GM19455 (cell line): ENCODE results near the gene DFFB.

Source experiments
- ATAC-seq: cut with Tn5 transposase; IDR thresholded peaks from one replicate; pipeline ENCODE4 v1.9.1; 2021; ENCODE audit not compliant: unreplicated experiment

The DFFB gene

DNA sequence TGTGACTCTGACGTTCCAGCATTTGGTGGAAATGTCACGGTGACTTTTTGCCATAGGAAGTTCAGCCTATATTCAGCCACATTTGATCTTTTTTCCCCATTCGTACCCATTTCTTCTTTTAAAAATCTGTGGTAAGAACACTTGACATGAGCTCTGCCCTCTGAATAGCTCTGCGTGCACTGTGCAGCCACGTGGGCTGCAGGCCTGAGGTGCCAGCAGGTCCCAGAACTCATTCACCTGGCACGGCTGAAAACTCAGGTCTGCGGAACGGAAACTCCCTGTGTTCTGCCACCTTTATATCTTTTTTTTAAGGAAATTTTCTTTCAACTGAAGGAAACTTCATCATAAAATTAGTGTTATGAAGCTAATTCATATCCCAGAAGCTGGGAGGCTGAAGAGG, 28.9 kb upstream of the DFFB start:
- no peak for ATAC-seq

DNA sequence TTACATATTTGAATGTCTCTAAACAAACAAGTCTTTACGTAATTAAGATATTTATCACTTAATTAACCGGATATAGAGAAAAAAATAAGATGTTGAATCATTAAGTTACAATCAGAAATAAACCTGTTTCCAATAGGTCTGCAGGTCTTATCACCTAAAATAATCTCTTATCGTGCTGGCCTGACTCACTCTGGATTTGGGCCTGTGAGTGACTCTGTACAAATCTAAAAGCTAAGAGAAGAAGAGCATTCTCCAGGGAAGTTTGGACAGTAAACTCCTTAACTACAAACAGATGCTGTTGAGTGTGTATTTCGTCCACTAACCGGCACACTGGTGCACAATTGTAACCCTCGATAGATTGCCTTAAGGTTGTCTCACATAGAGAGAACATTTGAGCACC, 25.6 kb upstream of the DFFB start:
- ATAC-seq: no peak

DNA sequence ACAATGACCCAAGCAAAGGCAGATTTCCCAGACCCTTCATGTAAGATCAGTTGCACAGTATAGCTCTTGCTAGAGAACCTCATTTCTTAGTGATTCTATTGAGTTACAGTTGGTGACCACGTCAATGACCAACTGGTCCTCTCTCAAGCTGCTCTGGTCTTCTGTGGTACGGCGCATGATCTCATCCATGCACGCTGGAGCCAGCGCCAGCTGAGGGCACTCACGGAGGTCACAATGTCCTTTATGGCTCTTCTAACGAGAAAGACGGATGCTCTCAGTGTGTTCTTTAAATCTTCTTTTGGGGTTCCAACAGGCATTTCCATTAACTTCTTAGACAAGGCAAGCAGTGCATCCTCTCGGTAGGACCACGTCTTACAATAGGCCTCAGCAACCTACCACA, 22.6 kb upstream of the DFFB start:
- ATAC-seq: no peak

DNA sequence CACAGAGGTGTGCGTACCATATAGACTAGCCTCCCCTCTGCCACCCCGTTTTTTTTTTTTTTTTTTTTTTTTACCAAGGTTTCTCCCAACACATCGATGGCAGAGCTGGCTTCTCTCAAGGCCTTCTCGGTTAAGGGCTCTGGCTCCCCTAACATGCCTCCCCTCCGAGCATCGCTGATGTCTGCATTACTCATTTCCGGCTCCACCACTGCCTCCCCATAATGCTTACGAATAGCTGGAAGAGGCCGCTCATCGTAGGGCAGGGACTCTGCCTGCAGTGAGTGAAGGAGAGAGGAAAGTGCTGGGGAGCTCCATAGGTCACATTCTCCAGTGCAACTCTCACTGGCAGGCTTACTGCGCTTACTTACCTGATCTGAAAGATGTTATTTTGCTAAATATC, 20.9 kb upstream of the DFFB start:
- ATAC-seq: no peak

DNA sequence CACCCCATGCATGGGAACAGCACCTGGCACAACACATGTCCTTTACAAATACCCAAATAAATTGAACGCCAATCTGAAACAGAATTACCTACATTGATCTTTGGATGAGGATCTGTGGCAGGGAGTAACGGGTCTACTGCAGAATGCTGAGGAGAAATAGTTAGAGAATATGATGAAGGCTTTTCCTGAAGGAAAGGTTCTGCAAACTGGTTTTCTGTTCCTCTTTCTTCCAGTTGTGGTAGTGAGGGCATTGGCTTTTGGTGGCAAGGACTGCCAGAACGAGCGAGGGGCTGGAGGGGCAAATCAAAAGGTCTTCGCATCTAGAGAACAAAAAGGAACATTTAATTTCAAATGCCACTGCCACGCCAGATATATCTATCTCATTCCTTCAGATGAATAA, 20.1 kb upstream of the DFFB start:
- ATAC-seq: no peak

DNA sequence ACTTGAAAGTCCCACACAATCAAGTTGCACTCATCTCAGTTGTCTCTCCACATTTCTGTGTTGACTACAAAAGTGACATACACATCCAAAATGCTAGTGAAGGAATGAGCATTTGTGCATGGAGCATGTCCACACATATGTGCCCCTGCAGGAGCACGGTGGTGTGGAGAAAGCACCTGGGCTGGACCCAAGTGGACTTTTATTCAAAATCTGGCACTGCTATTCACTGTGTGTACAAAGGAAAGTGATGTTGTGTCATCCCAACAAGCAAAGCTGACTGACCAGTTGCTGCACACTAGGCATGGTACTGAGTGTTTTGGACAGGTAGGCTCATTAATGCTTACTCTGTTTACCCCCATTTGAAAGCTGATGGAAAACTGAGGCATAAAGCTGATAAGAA, 19.6 kb upstream of the DFFB start:
- no peak for ATAC-seq

DNA sequence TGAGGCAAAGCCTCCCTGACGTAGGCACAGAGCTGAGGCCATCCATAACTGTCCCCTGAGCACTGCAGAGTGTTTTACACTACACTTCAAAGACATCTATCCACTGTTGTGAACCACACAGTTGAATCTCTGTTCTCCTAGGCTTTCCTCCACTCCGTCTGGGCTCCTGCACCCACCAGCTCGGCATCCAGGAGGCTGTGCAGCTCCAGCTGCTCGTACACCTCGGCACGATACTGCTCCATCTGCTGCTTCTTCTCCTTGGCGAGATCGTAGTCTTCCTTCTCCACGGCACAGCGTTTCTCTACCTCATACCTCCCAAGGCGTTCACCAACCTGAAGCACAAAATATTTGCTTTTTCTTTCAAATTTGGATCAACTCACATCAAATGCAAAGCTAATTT, 18.5 kb upstream of the DFFB start:
- no peak for ATAC-seq

DNA sequence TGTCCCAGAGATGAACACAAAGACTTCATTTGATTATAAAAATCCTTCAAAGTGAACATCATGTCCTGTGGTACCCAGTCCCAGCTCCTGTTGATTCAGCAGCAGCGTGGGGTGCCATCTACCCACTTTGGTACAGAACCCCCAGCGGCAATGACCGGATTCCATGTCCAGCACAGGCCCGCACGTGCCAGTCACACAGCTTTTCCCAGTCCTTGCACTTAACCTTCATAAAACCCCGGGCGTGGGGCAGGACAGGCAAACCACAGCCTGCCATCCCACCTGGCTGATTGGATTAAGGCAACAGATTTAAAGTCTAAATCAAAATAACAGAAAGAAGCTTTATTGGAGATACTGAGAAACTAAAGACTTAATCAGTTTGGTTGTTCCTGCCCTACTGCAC, 15.8 kb upstream of the DFFB start:
- ATAC-seq: no peak

DNA sequence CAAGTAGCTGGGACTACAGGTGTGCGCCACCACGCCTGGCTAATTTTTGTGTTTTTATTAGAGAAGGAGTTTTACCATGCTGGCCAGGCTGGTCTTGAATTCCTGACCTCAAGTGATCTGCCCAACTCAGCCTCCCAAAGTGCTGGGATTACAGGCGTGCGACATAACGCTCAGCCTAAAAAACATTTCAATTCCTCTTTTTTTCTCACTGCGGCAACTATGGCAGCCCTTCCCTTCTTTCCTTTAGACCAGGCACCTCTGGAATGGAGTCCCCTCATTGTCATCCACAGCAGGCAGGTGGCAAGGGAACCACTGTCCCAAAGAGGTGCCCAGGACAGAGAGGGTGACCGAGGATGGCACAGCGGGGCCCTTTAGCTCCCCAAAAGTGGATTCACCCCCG, 14.4 kb upstream of the DFFB start:
- no peak for ATAC-seq

DNA sequence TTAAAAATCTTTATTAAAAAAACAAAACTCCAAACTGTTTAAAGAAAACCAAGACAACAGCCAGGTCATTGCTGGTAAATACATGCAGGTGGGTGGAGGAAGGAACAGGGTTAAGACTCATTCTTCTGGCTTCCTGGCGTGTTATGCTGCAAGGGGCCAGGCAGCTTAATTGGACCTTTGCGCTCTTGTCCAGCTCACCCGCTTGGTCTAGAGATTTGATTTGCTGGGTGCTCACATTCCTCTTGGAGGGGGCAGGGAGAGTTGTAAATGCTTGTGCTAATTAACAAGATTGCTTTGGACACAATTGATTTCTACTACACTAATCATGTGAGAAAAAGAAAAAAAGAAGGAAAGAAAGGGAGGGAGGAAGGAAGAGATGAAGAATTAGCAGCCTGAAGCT, 10.7 kb upstream of the DFFB start:
- ATAC-seq: no peak

DNA sequence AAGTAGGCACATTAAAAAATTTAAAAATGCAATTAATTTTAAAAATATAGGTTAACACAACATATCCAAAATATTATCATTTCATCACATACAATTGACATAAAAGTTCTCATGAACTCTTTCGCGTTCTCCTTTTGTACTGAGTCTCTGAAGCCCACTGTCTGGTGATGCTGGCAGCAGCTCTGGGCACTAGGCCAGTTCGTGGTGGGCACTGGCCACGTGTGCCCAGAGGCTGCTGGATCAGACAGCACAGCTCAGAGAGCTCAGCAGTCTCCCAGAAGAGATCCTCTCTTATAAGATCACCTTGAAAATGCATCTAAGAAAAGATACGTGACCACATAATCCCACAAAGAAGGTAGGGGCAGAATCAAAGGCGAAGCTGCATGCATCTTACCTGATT, 10.2 kb upstream of the DFFB start:
- ATAC-seq: no peak

DNA sequence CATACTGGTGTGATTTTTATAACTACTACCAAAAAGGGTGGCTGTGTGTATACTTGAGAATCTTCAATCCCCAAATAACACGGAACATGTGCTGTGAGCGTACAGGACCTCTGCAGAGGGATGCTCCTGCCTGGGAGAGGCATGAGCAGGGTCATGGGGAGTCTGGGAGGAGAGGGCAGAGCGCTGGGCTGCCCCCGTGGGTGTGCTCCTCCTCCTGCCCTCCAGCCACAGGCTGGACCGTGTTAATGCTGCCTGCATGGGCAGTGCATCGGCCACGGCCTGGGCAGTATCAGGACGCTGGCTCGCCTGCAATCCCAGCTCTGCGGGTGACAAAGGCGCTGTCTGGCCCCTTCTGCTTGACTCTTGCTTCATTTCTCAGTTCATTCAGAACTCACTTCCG, 6.4 kb upstream of the DFFB start:
- ATAC-seq: no peak

DNA sequence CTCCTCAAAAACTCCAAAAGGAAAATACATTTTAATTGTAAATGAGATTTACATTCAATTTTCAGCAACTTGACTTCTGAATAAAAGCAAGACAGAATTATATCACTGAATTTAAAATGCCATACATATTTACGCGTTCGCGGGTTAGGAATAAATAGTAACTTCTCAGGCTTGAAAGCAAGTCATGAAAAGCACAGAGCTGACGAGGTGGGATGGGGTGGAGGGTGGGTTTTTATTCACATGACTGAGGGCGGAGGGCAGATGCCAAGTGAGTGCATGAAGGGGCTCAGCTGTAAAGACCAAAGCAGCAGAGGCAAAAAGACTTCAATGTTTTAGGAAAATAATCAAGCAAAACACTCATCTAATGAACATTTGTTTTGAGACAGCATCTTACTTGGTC, 6.0 kb upstream of the DFFB start:
- no peak for ATAC-seq

DNA sequence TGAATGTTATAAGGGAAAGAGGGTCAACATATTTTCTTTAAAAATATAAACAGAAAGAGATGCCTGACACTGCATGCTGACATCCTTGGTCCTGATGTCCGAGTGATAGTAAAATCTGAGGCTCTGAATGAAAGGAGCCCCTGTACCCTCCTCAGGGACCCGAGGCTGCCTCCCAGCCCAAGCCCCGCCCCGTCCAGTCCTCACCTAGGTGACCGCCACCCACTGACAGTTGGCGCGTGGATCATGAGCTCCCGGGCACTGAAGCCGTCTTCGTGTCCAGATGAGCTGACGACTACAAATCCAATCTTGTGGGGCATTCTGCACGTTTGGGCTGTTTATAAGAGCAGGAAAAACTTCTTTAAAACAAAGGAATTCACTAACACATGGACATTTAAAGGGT, 5.2 kb upstream of the DFFB start:
- no peak for ATAC-seq

DNA sequence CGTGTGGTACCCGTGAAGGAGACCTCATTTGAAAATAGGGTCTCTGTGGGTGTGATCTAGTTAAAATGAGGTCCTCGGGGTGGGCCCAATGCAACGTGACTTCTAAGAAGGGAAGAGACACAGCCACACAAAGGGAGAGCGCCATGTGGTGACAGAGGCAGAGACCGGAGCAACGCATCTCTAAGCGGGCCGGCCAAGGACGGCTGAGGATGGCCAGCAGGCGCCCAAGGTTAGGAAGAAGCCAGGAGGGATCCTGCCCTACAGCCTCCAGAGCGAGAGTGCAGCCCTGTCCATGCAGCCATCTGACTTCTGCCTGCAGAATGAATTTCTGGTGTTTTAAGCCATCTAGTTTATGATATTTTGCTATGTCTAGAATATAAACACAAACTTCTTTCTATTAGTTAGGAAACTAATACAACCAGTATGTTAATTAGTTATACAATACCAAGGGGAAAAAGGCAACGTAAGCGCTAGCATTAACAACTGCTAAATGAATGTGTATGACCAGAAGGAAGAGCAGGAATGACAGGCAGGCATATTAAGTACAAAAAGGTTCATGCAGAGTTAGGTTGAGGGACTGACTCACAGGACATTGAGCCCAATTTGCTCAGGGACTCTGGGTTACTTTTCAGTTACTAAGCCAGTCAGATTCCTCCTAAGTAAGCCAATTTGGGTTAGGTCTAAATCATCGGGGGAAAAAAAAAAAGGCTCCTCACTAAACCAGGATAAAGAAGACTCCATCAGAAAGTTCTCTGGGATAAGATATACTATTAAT, 4.4 kb upstream of the DFFB start:
- no peak for ATAC-seq

DNA sequence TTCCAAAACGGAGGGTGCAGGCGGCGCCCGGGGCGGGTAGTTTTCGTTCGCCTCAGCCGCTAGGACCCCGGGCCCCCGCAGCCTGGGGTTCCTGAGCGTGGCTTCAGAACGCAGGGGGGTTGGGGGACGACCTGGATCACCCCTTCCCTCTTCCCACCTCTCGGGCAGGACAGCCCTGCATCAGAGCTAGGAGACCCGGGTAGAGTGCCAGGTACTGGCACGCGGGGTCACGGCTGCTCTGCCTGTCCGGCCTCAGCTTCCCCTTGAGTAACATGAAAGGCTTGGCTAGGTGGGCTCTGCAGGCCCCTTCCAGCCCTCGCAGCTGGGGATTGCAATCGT, 484 bp downstream of the DFFB start:
- ATAC-seq: no peak

DNA sequence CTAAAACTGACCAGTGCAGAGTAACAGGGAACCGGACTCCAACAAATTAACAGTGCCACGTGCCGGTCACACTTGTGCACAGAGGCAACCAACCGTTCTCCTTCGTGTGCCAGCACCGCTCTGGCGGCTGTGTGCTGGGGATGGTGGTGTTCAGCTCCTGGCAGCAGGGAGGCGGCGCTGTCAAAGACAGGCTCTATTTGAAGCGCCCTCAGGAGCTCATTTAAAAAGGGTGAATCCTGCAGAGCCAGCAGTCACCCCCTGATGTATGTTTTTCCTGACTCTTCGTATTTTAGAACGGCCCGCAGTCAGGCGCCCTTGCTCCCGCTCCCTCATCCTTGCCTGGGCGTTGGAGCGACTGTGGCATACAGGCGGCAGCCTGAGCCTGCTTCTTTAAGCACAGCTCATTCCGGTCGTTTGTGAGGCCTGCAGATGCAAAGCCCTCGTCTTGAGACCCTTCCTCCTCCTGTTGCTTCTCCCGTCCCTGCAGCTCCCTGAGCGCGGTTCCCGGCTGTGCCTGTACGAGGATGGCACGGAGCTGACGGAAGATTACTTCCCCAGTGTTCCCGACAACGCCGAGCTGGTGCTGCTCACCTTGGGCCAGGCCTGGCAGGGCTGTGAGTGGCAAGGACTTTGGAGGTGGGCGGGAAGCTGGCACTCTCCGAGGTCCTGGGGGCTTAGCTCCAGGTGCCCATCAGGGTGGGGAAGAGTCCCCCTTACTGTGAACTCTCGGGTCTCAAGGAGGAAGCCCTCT, 1.1 kb downstream of the DFFB start:
- ATAC-seq: no peak

DNA sequence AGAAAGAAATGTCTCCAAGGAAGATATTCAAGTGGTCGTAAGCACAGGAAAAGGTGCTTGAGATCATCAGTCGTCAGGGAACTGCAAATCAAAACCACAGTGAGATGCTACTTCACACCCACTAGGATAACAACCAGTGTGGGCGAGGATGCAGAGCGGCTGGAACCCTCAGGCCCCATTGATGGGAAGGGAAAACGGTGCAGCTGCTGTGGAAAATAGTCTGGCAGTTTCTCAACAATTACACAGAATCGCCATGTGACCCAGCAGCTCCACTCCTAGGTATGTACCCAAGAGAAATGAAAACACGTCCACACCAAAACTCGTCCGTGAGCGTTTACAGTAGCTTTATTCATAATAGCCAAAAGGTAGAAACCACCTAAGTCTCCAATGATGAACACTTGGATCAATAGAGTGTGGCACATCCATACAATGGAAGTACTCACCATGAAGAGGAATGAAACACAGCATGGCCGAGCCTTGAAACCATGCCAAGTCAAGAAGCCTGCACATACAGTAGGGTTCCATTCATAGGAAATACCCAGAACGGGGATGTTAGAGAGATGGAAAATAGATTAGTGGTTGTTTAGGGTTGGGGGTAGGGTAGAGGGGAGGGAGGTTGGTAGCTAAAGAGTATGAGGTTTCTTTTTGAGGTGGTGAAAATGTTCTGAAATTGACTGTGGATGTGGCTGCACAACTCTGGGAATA, 6.1 kb downstream of the DFFB start:
- ATAC-seq: no peak

DNA sequence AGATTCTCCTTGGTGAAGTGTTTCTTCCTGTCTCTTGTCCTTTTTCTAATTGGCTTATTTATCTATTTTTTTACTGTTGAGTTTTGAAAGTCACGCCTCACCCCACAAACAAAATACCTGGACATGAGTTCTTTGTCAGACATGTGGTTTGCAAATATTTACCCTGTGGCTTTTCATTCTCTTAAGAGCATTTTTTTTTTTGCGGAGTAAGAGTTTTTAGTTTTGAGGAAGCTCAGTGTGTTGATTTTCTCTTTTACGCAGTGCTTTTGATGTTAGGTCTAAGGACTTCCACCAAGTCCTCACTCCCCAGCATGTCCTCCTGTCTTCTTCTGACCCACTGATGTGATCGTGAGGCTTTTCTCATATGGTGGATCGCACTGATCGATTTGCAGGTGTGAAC, 7.6 kb downstream of the DFFB start:
- ATAC-seq: no peak

DNA sequence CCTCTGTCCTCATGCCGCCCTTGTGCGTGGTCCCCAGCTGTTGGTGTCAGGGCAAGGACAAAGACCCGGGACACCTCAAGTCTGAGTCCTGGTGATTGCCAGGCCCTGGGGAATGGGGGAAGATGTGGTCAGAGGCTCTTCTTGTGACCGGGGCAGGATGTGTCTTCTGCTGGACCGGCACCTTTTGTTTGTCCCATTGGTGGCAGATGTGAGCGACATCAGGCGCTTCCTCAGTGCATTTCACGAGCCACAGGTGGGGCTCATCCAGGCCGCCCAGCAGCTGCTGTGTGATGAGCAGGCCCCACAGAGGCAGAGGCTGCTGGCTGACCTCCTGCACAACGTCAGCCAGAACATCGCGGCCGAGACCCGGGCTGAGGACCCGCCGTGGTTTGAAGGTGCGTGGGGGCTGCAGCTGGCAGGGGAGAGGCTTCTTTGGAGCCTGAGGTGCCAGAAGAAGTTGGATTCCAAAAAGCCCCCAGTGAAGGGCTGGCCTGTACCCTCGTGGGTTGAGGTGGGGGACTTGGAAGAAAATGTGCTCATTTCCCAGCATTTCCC, 8.4 kb downstream of the DFFB start:
- no peak for ATAC-seq

DNA sequence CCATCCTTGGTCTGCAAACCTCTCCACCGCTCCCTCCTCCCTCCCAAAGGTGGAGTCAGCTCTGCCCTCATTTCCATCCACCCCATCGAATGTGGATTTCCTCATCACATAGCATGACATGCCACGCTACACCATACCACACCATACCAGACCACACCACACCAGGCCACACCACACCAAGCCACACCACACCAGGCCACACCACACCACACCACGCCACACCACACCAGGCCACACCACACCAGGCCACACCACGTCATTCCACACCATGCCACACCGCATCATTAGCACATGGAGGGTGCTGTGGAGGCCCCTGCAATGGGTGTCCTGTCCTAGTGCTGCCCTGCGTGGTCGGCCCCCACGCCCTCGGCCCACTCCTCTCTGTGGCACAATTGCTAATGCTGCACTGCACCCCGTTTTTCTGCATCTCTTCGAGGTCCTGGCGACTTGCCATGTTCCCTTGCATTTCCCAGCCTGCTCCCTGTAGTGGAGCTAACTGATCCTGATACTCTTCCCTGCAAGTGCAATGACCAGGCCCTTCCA, 11.3 kb downstream of the DFFB start:
- no peak for ATAC-seq
